SIG-M5 (cell line): ENCODE data around the gene ZNF428.
"Not testable (repeated sequence)": the region's sequence is repeated elsewhere in the genome, so short reads cannot be mapped to it uniquely, and the experiment has no call there.

Source experiments
- DNase-seq: peaks from one replicate; lab custom pipeline; 2025; lab: John Stamatoyannopoulos, UW

Gene ZNF428

GRCh38 chr19:43639519-43640423, 20.3 kb upstream of the ZNF428 start, which contains the start of gene CADM4:
TSS of gene CADM4 (minus strand) at chr19:43639850. CDS start at chr19:43639790, 60 bp downstream.
- no peak for DNase-seq

DNA sequence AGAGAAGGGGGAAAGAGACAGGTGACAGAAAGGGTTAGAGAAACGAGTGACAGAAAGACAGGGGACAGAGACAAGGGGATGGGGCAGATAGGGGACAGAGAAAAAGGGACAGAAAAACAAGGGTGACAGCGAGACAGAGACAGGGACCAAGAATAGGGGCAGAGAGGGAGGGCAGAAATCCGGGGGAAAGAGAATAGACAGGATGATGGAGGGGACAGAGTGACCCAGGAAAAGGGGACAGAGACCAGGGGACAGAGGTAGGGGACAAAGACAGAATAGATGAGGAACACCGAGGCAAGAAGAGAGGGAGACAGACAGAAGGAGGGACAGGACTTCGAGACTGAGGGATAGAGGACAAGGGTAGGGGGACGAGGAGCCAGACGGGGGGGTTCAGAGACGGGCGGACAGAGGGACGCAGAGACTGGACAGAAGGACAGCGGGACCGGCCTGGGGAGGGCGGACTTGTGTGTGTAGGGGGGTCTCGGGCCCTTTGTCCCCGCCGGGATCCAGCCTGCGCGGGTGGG, 19.6 kb upstream of the ZNF428 start:
- no peak for DNase-seq

DNA sequence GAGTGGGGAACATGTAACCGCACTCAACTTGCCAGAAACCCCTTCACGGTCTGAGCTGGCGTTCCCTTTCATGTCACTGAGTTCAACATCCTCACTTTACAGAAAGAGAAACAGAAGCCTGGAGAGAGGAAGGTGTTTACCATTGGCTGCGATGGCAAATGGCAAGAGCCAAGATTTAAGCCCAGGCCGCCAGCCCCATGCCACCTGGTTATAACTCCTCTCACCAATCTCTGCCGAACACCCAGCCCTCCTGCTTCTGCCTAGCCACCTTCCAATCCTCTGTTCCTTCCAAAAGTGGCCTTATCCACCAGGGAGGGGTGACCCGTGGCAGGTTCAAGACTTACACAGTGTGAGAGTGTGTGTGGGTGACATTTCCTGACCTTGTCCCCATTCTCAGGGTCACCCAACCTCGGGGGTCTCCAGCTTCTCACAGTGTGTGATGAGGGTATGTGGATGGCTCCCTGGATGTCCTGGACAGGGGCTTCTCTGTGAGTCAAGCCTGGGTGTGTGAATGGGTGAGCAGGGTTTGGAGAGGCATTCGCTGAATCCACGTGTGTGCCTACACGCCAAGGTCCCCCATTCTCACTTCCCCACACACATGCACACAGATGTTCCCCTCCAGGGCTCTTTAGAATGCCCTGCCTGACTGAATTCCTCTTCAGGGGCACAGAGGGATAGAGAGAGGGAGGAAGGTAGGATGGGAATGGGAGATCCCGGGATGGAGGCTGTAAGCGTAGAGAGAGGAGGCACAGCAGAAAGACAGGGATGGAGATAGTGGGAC, 19.0 kb upstream of the ZNF428 start:
- no peak for DNase-seq

GRCh38 chr19:43636121-43636683, 16.8 kb upstream of the ZNF428 start:
- DNase-seq: no peak

DNA sequence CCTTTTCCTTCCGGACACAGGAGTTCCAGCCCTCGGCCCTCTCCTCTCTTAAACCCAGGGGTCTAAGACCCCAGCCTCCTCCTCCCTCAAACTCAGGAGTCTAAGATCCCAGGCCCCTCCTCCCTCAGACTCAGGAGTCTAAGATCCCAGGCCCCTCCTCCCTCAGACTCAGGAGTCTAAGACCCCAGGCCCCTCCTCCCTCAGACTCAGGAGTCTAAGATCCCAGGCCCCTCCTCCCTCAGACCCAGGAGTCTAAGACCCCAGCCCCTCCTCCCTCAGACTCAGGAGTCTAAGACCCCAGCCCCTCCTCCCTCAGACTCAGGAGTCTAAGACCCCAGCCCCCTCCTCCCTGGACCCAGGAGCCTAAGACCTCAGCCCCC, 16.1 kb upstream of the ZNF428 start:
- DNase-seq: not testable (repeated sequence)

- DNase-seq: no peak
Measured at GRCh38 chr19:43634872-43635560, 15.6 kb upstream of the ZNF428 start.

DNA sequence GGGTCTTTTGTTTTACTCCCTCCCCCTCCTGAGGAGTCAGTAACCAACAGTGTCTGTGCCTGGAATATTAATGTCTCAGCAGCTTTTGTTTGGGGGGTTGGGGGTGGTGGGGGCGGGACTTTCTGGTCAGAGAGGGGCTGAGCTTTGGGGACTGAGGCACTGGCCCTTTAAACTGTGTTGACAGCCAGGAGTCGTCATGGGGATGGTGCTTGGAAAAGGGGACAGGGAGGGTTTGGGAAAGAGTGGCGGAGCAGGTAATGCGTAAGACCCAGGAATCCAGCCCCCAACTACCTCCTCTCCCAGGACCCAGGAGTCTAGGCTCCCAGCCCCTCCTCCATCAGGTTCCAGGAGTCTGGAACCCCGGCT, 15.1 kb upstream of the ZNF428 start:
- DNase-seq: no peak

- no peak for DNase-seq
Measured at GRCh38 chr19:43634068-43634467, 14.6 kb upstream of the ZNF428 start.

DNA sequence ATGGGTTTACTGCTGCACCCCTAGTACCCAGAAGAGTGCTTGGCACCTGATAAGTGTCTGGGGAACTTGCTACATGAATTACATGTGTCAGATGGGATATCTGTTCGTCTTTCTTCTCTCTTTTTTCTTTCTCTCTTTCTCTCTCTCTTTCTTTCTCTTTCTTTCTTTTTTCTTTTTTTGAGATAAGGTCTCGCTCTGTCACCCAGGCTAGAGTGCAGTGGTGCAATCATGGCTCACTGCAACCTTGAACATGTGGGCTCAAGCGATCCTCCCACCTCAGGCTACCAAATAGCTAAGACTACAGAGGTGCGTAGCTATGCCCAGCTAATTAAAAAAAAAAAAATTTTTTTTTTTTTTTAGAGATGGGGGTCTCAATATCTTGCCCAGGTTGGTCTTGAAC, 14.1 kb upstream of the ZNF428 start:
- DNase-seq: no peak

GRCh38 chr19:43631491-43631890, 12.1 kb upstream of the ZNF428 start:
- no peak for DNase-seq

DNA sequence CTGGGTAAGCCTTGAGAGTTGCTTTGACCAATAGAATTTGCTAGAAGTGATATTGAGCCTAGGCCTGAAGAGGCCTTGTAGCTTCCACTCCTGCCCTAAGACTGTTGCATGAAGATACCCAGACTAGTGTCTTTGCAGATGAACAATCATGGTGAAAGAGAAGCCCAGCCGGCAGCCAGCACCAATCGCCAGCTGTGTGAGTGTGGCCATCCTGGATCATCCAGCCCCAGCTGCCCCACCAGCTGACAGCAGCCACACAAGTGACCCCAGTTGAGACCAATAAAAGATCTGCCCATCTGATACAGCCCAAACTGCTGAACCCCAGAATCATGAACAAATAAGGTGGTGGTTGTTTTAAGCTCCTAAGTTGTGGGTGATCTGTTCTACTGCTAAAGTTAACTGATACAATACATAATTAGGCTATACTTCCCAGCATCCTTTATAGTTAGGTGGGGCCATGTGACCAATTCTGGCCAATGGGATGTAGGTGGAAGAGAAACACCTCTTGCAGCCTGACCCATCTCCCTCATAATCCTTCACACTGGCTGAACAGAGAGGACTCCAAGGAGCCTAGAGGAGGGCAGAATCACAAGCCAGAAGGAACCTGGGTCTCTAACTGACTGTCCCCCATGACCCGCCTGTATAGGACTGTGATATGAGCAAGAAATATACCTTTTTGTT, 9.4 kb upstream of the ZNF428 start:
- no peak for DNase-seq

DNA sequence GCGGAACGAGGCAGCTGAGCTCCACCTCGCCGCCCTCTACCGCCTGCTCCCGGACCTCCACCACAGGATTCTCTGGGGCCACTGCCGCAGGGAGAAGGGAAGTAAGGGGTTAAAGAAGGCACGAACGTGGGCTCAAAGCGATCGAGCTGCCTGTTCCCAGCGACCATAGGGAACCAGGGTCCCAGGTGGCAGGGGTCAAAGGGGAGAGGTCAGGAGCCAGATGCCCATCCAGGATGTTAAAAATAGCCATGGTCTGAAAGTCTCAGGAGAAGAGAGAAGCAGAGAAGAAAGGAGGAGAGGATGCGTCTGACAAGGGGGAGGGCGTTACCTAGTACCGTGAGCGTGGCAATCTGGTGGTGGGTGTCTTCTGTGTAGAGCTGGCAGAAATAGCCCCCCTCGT, 7.4 kb upstream of the ZNF428 start:
- DNase-seq: no peak

DNA sequence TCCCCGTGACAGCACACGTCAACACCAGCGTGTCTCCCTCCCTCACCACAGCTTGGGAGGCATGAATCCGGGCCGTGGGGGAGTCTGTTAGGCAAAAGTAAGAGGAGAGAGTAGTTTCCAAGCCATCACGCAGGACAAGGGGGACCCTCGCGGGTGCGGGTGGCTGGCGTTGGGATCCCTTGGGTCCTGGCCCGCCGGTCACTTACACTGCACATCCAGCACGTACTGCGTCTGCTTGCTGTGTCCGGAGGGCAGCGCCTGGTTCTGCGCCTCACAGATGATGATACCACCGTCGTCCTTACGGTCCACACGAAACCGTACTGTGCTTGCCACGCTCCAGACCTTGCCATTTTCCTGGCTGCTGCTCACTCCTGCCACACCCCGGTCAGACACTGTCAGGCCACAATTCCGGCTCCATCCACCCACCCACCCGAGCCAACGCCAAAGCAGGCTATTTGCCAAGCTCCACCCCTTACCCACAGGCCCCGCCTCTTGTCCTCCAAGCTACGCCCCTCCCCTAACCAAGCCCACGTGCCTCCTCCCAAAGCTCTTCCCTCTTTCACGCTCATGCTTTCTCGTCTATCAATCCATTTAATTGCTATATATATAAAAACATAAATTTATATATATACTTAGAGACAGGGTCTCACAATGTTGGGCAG, 6.6 kb upstream of the ZNF428 start:
- DNase-seq: no peak

DNA sequence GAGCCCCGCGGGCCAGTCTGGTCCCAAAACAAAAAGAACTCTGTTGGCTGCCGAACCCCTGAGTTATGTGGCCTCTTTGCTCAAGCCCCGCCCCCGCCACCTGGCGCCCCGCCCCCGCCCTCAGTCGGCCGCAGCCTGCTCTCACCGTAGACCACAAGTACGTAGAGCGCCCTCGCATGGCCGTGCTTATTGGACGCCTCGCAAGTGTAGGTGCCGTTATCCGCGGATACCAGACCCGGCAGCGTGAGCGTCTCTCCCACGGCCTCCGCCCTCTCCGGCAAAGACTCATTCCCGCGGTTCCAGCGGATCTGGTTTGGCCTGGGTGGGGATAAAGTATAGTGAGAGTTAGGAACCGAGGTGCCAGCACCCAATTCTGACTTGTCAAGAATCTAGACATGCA, 5.5 kb upstream of the ZNF428 start:
- no peak for DNase-seq

DNA sequence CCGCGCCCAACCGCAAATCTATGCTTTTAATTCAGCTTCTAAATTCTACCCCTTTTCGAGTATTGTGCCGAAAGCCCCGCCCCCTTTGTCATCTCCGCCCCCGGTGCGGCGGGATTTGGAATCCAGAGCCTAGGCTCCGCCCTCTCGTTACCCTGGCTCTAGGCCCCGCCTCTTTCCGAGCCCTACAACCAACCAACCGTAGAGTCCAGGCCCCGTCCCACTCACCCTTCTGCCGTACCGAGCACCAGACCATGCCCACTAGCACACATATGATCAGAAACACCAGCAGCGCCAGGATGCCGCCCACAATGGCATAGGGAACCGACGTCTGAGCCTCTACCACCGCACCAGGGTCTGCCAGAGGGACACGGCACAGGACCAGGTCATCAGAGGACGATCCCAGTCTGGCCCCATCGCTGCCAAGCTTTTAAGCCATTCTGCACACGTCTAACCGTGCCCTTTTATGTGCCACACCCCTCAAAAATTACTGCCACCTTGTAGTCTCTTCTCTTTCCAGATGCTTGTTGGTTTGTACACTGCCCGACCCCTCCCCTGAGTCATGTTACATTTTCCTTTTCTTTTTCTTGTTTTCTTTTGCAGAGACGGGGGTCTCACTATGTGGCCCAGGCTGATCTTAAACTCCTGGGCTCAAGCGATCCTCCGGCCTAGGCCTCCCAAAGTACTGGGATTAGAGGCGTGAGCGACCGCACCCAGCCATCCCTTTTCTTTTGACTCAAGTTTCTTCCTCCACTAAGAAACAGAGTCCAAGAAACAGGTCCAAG, 4.7 kb upstream of the ZNF428 start:
- DNase-seq: no peak

- DNase-seq: no peak
Measured at GRCh38 chr19:43622956-43623355, 3.5 kb upstream of the ZNF428 start.

- DNase-seq: no peak
Measured at GRCh38 chr19:43622070-43622469, 2.6 kb upstream of the ZNF428 start.

- no peak for DNase-seq
Measured at GRCh38 chr19:43620061-43621001, 902 bp upstream of the ZNF428 start.

GRCh38 chr19:43618921-43619261, 538 bp downstream of the ZNF428 start:
- no peak for DNase-seq
